K562 (cell line): ENCODE data around the gene ECHDC3. TPM values are rescaled to one million over a fixed set of nuclear protein-coding genes. Genes with fewer than 3 reads are reported as not detected.
A peak's percentile ranks its signal among the peaks of the same experiment; 100 is the strongest.

ENCODE experiments used
- ATAC-seq: fragments of 200-7000 bp; cut with Tn5 transposase; 3 replicates; pipeline ENCODE4 v1.9.1; 2020; ENCODE audit warnings: moderate library complexity
- BruUV-seq: library from RNA; stranded (reverse); fragments of 400-500 nt; replicated peaks from 2 replicates; lab custom pipeline; 2021; lab: Mats Ljungman, UMichigan
- CTCF ChIA-PET: fragments of 300-600 bp; formaldehyde crosslinking; extraction: SDS; loops from one replicate; lab custom pipeline; 2021; ENCODE audit warnings: low intra/inter-chr PET ratio; lab: Yijun Ruan, JAX
- POLR2A ChIA-PET: fragments of 300-600, 350-650 bp; sonication (Branson Sonifier 250); formaldehyde crosslinking; extraction: SDS; loops from one replicate; lab custom pipeline; 2021; ENCODE audit warnings: antibody characterized with exemption, inconsistent platforms; lab: Yijun Ruan, JAX
- DNase-seq, 4 experiments: peaks; one replicate each; pipeline versions ENCODE4 v3.0.0 to v3.0.0-alpha.2; 2011 to 2018; ENCODE audit warnings: low spot score in 3 of 4, mixed read lengths in 3 of 4; ENCODE audit errors: extremely low read depth in 1 of 4
- FAIRE-seq: peaks from 2 replicates; lab custom pipeline; 2011; peaks lifted over from hg19 to GRCh38; lab: Jason Lieb, UNC
- H2AFZ ChIP-seq: 2 replicates; pipeline ENCODE4 v1.6.0; 2011; ENCODE audit warnings: low read depth, low read length, control low read depth, inconsistent platforms
- H3K27ac ChIP-seq: fragments of 200-600 bp; 3 replicates; pipeline ENCODE4 v1.8.0; 2011; ENCODE audit warnings: low read depth, mild to moderate bottlenecking, control low read depth, inconsistent platforms, low read length, moderate library complexity, mixed read lengths; ENCODE audit errors: extremely low read depth
- H3K27me3 ChIP-seq, 2 experiments: fragments of 300-600 bp in 1 of 2; 2 replicates in 1 of 2; 3 replicates in 1 of 2; pipeline versions ENCODE4 v1.6.0 to v1.8.0; 2011; ENCODE audit warnings: inconsistent platforms in 2 of 2, low read length in 2 of 2, mild to moderate bottlenecking in 1 of 2, mixed read lengths in 1 of 2, moderate library complexity in 1 of 2; ENCODE audit not compliant: control insufficient read depth in 2 of 2, insufficient read depth in 2 of 2
- H3K36me3 ChIP-seq: fragments of 300-600 bp; 3 replicates; pipeline ENCODE4 v1.8.0; 2011; ENCODE audit warnings: mild to moderate bottlenecking, low read length, inconsistent platforms; ENCODE audit not compliant: control insufficient read depth, insufficient read depth
- H3K4me1 ChIP-seq, 2 experiments: fragments of 200-600 bp in 1 of 2; replicated peaks in 1 of 2; 2 replicates in 1 of 2; 3 replicates in 1 of 2; pipeline versions ENCODE4 v1.5.1 to v1.8.0; 2011; ENCODE audit warnings: inconsistent platforms in 2 of 2, low read length in 2 of 2, mild to moderate bottlenecking in 1 of 2, mixed read lengths in 1 of 2, moderate library complexity in 1 of 2; ENCODE audit not compliant: control insufficient read depth in 2 of 2, insufficient read depth in 2 of 2
- H3K4me2 ChIP-seq: 2 replicates; pipeline ENCODE4 v1.6.1; 2011; ENCODE audit warnings: low read length, control low read depth, inconsistent platforms, mixed read lengths; ENCODE audit not compliant: insufficient read depth
- H3K4me3 ChIP-seq: fragments of 200-600 bp; sonication (generic), shearing (Covaris generic); 2 replicates; pipeline ENCODE4 v1.5.1; 2016; ENCODE audit warnings: control low read depth, inconsistent platforms
- H3K79me2 ChIP-seq: fragments of 200-600 bp; 3 replicates; pipeline ENCODE4 v1.8.0; 2011; ENCODE audit warnings: low read length, inconsistent platforms; ENCODE audit not compliant: control insufficient read depth, insufficient read depth
- H3K9ac ChIP-seq, 2 experiments: 2 replicates each; pipeline versions ENCODE4 v1.6.0 to v1.6.1; 2011; ENCODE audit warnings: low read depth in 2 of 2, low read length in 2 of 2, control low read depth in 1 of 2, inconsistent platforms in 1 of 2, mild to moderate bottlenecking in 1 of 2, mixed read lengths in 1 of 2; ENCODE audit not compliant: insufficient read depth in 1 of 2
- H3K9me1 ChIP-seq: one replicate; pipeline ENCODE4 v1.6.0; 2011; ENCODE audit warnings: inconsistent platforms, mild to moderate bottlenecking, low read length, moderate library complexity; ENCODE audit not compliant: control insufficient read depth, insufficient read depth
- H3K9me3 ChIP-seq: replicated peaks from 2 replicates; pipeline ENCODE4 v1.5.1; 2011; ENCODE audit warnings: low read depth, low read length, inconsistent platforms; ENCODE audit not compliant: control insufficient read depth, insufficient read depth
- H4K20me1 ChIP-seq: replicated peaks from 2 replicates; pipeline ENCODE4 v1.6.1; 2011; ENCODE audit warnings: low read length, inconsistent platforms, mixed read lengths; ENCODE audit not compliant: control insufficient read depth, insufficient read depth
- C11orf30 ChIP-seq: fragments of 450-650 bp; IDR thresholded peaks from 2 replicates; pipeline ENCODE4 v1.6.1; 2016; ENCODE audit warnings: low read depth, mild to moderate bottlenecking
- CBX3 ChIP-seq, 2 experiments: IDR thresholded peaks; 1 replicate in 1 of 2; 2 replicates in 1 of 2; pipeline ENCODE4 v1.6.1; 2012; ENCODE audit warnings: inconsistent platforms in 2 of 2, low read length in 2 of 2, borderline replicate concordance in 1 of 2, control low read depth in 1 of 2
- DACH1 ChIP-seq: fragments of 450-650 bp; IDR thresholded peaks from 2 replicates; pipeline ENCODE4 v1.6.1; 2018; ENCODE audit not compliant: partially characterized antibody
- ETV5 ChIP-seq: sonication (generic); formaldehyde crosslinking; IDR thresholded peaks from 2 replicates; pipeline ENCODE4 v1.4.0; 2020; ENCODE audit warnings: low read depth, mild to moderate bottlenecking, missing genetic modification reagents
- MIER1 ChIP-seq: fragments of 450-650 bp; IDR thresholded peaks from 2 replicates; pipeline ENCODE4 v1.6.1; 2016; ENCODE audit warnings: antibody characterized with exemption, mild to moderate bottlenecking, low read depth
- RFX5 ChIP-seq: IDR thresholded peaks from 2 replicates; pipeline ENCODE4 v1.6.1; 2011; ENCODE audit warnings: low read depth, mild to moderate bottlenecking, improper control_type of control experiment, low read length
- RUNX1 ChIP-seq: sonication (generic); IDR thresholded peaks from 2 replicates; pipeline ENCODE4 v1.6.1; 2016; ENCODE audit warnings: antibody characterized with exemption, low read depth
- TRIM24 ChIP-seq, 2 experiments: fragments of 450-650 bp; IDR thresholded peaks; 2 replicates each; pipeline ENCODE4 v1.6.1; 2016
- TRIM28 ChIP-seq: fragments of 450-650 bp; IDR thresholded peaks from 2 replicates; pipeline ENCODE4 v1.6.1; 2017
- ZBTB34 ChIP-seq: fragments of 250-450 bp; sonication (Bioruptor Pico); IDR thresholded peaks from 2 replicates; pipeline ENCODE4 v1.8.0; 2021; ENCODE audit warnings: mild to moderate bottlenecking, moderate library complexity
- ZFP36 ChIP-seq: fragments of 150-350 bp; IDR thresholded peaks from 2 replicates; pipeline ENCODE4 v1.6.1; 2018; ENCODE audit warnings: low read length, low read depth; ENCODE audit not compliant: partially characterized antibody
- ZNF197 ChIP-seq: fragments of 200-800 bp; sonication (Bioruptor generic); IDR thresholded peaks from 2 replicates; pipeline ENCODE4 v1.6.1; 2016; ENCODE audit warnings: low read depth, missing genetic modification characterization, missing compliant biosample characterization
- ZNF551 ChIP-seq: fragments of 250-450 bp; sonication (Bioruptor Pico); IDR thresholded peaks from 2 replicates; pipeline ENCODE4 v1.5.0; 2021; ENCODE audit warnings: mild to moderate bottlenecking, moderate library complexity
- ZNF766 ChIP-seq: fragments of 200-800 bp; sonication (Bioruptor generic); conservative IDR thresholded peaks from 2 replicates; pipeline ENCODE4 v1.6.1; 2016; ENCODE audit warnings: missing genetic modification characterization, missing compliant biosample characterization
- WGBS: fragments of 100-300 bp; shearing (Covaris generic); methylation state at CpG from one replicate; pipeline ENCODE4 v1.1.6; 2016; ENCODE audit warnings: low coverage, mixed read lengths; ENCODE audit not compliant: insufficient coverage; ENCODE audit errors: missing lambda C conversion rate; 5-methylcytosine and 5-hydroxymethylcytosine counted together
- in situ Hi-C: fragments of 300-500 bp; cut with MboI; formaldehyde crosslinking; loops from 4 replicates; pipeline ENCODE4 v1.15.0; 2018; ENCODE audit warnings: inconsistent platforms, mixed read lengths
- intact Hi-C: fragments of 100-400 bp; cut with micrococcal nuclease; formaldehyde crosslinking; loops from 2 replicates; pipeline ENCODE4 v1.14.2; 2022
- polyA plus RNA-seq, 8 experiments: library from polyadenylated mRNA; depleted of rRNA in 4 of 8; stranded (reverse) in 5 of 8; unstranded in 3 of 8; fragments of >200 nt; fragmentation: Nextera tagmentation in 2 of 8; fragmentation: Illumina TruSeq in 1 of 8; extraction: Ambion mirVana in 2 of 8; extraction: Trizol in 1 of 8; gene quantifications; 2 replicates each; pipeline versions ENCODE4 v1.2.1 to v1.2.3, GENCODE V29; 2011 to 2014; ENCODE audit warnings: inconsistent platforms in 1 of 8, missing spikeins in 1 of 8
- total RNA-seq, 7 experiments: library from RNA; depleted of rRNA in 6 of 7; stranded (reverse); fragments of >200 nt in 6 of 7; fragmentation: Illumina TruSeq in 2 of 7; extraction: Trizol in 2 of 7; gene quantifications; 2 replicates each; pipeline versions ENCODE4 v1.2.1 to v1.2.3, GENCODE V29; 2011 to 2021; ENCODE audit warnings: low replicate concordance in 1 of 7

ECHDC3 gene
- total and polyA plus RNA-seq, 9 of the 15 experiments (the other 6 are each of a cell fraction or from before 2014, with no cell fraction given) = 0.53 to 21.9 (median 15.7) TPM

GRCh38 chr10:11727563-11727962, 14.6 kb upstream of the ECHDC3 start:
- Histone ChIP-seq H3K79me2 (no peaks in the 10 kb centered on the region), H3K9me1 (no peaks in the 10 kb centered on the region), H4K20me1 (no peaks in the 10 kb centered on the region), H3K27ac (no peak overlapping the region), H2AFZ (no peak overlapping the region), H3K9ac (no peak overlapping the region), H3K4me2 (no peak overlapping the region), H3K9me3 (peaks cover 12% of the 10 kb centered on the region), H3K27me3 (no peaks in the 10 kb centered on the region), H3K36me3 (no peaks in the 10 kb centered on the region), H3K4me1 (no peaks in the 10 kb centered on the region; a peak in 2 of 5 replicates), H3K4me3 (no peak overlapping the region)
- no TSS peak for BruUV-seq
- ATAC-seq (no peak), FAIRE-seq (no peak), DNase-seq (no peak)
- in situ Hi-C loops (no loop called here), intact Hi-C loops (loop anchor here (5.0 kb wide), 1 partner anchor 115 kb away; the partner anchor contains the start of gene USP6NL)
- POLR2A ChIA-PET = interaction anchor here (1.0 kb wide), 1 partner anchor 118 kb away, joined by 3 read pairs; no protein-coding TSS in a partner anchor
- CTCF ChIA-PET = no interaction called here
- WGBS = 42% methylated on average over 4 of the region's 4 CpGs
- TF ChIP-seq ZFP36 = peak; percentile 81
- TF ChIP-seq CBX3 (IDR thresholded peaks at IDR 0.05; ENCODE audit: borderline replicate concordance in 1 of 2, low read length in 2 of 2) = peak in 1 of 2 experiments; percentile 69; a peak in 1 of 3 replicates
- TF ChIP-seq RFX5 = no peak
- TF ChIP-seq C11orf30 = no peak
- no peak for TF ChIP-seq DACH1
- TF ChIP-seq MIER1 = no peak

- intact Hi-C loops = loop anchor here (5.0 kb wide), 1 partner anchor 116 kb away; the partner anchor contains the start of gene USP6NL
- Histone ChIP-seq H4K20me1 (no peaks in the 10 kb centered on the region), H3K36me3 (no peaks in the 10 kb centered on the region), H3K9me1 (no peaks in the 10 kb centered on the region), H3K4me3 (no peak overlapping the region), H3K27me3 (no peaks in the 10 kb centered on the region), H3K79me2 (no peaks in the 10 kb centered on the region), H3K4me2 (no peak overlapping the region), H2AFZ (no peak overlapping the region), H3K9ac (no peak overlapping the region), H3K9me3 (peaks cover 12% of the 10 kb centered on the region), H3K27ac (no peak overlapping the region), H3K4me1 (no peaks in the 10 kb centered on the region; a peak in 2 of 5 replicates)
- no TSS peak for BruUV-seq
- DNase-seq (no peak), FAIRE-seq (no peak), ATAC-seq (no peak)
- POLR2A ChIA-PET = interaction anchor here (1.0 kb wide), 1 partner anchor 119 kb away, joined by 3 read pairs; no protein-coding TSS in a partner anchor
- in situ Hi-C loops = no loop called here
- 64% methylated on average over 7 of the region's 7 CpGs for WGBS
- CTCF ChIA-PET = no interaction called here
- TF ChIP-seq ZNF766 (CRISPR knock-in tag) (peak; percentile 47; the same call in 1 of the 2 replicates), ZNF197 (CRISPR knock-in tag) (no peak), TRIM28 (0 out of 2 replicates have a peak, but pooled peaks have one; percentile 44), TRIM24 (IDR thresholded peaks at IDR 0.05) (peak in 1 of 2 experiments; percentile 38; a peak in 1 of 4 replicates), ZNF551 (CRISPR knock-in tag) (no peak), ZBTB34 (CRISPR knock-in tag) (no peak), ETV5 (CRISPR knock-in tag) (no peak), RUNX1 (no peak)
These were observed 13.8 kb upstream of the ECHDC3 start for GRCh38 chr10:11728353-11728752.
